ENCODE results near the gene NAT10. TPM values are rescaled to one million over a fixed set of nuclear protein-coding genes. Genes with fewer than 3 reads are reported as not detected.

NAT10 gene
- total and polyA plus RNA-seq, 2 experiments from 2014 or later: 44.1 to 58.8 TPM

DNA sequence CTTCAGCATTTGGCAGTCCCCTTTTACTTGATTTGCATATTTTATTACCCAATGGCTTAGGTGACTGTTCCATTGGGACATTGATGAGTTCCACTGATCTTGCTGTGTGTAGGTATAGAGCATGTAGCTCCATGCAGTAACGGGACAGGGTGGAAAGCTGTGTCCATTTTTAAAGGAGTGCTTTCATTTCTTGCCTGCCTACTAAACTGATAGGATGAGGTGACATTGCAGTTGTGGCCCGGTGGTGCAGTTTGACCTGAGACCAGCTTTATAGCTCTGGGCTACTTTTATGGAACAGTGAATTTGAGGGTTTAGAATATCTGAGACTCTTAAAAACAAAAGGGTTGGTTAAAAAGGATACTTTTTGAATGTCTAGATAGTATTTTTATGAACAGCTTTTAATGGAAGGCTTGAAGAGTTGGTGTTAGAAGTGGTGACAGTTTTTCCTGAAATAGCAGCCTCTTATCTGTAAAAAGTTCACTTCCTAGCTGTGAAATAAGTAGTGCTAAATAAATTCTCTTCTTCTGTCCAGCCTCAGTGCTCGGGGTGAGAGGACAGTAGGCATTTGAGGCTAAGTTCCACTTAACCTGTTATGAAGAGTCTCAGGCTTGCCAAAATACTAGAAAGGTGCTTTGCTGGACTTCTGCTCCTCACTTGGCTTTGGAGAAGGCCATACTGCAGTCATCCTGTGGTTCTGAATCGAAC, 27.0 kb downstream of the NAT10 start:
- Histone ChIP-seq H3K79me2 (replicated peaks; ENCODE audit: insufficient read depth) (no peaks in the 10 kb centered on the region), H3K36me3 (ENCODE audit: insufficient read depth) (peaks cover 49% of the 10 kb centered on the region), H3K4me2 (no peak overlapping the region), H4K20me1 (replicated peaks; ENCODE audit: insufficient read depth) (0 out of 2 replicates have a peak, but pooled peaks cover 5% of the 10 kb centered on the region), H3K4me1 (ENCODE audit: insufficient read depth) (no peaks in the 10 kb centered on the region), H2AFZ (no peak overlapping the region), H3K4me3 (no peak overlapping the region), H3K27me3 (ENCODE audit: insufficient read depth) (no peaks in the 10 kb centered on the region), H3K9me2 (ENCODE audit: insufficient read depth) (no peaks in the 10 kb centered on the region), H3K27ac (ENCODE audit: low read depth) (no peak overlapping the region), H3F3A (replicated peaks; ENCODE audit: low read depth) (no peaks in the 10 kb centered on the region)
- H3K4me3 Mint-ChIP-seq: no peak overlapping the region
- no peaks in the 10 kb centered on the region for H3K4me1 Mint-ChIP-seq
- no peak overlapping the region for H3K27ac Mint-ChIP-seq
- no peaks in the 10 kb centered on the region for H3K9me3 Mint-ChIP-seq
- H3K36me3 Mint-ChIP-seq (ENCODE audit: low read depth): peaks cover 87% of the 10 kb centered on the region
- DNase-seq (ENCODE audit: low spot score) (no peak), ATAC-seq (no peak)
- peaks cover 2% of the 10 kb centered on the region for H3K27me3 Mint-ChIP-seq (ENCODE audit: insufficient read depth, low read depth, poor library complexity)
- TF ChIP-seq, protein P1, sequence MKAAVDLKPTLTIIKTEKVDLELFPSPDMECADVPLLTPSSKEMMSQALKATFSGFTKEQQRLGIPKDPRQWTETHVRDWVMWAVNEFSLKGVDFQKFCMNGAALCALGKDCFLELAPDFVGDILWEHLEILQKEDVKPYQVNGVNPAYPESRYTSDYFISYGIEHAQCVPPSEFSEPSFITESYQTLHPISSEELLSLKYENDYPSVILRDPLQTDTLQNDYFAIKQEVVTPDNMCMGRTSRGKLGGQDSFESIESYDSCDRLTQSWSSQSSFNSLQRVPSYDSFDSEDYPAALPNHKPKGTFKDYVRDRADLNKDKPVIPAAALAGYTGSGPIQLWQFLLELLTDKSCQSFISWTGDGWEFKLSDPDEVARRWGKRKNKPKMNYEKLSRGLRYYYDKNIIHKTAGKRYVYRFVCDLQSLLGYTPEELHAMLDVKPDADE (IDR thresholded peaks at IDR 0.05): no peak
- TF ChIP-seq EZH2phosphoT487 (IDR thresholded peaks at IDR 0.05; ENCODE audit: unreplicated experiment): no peak
- TF ChIP-seq NANOG (IDR thresholded peaks at IDR 0.05; ENCODE audit: borderline replicate concordance): no peak
- TF ChIP-seq ZNF331 (CRISPR knock-in tag; IDR thresholded peaks at IDR 0.05; ENCODE audit: low read depth): no peak

DNA sequence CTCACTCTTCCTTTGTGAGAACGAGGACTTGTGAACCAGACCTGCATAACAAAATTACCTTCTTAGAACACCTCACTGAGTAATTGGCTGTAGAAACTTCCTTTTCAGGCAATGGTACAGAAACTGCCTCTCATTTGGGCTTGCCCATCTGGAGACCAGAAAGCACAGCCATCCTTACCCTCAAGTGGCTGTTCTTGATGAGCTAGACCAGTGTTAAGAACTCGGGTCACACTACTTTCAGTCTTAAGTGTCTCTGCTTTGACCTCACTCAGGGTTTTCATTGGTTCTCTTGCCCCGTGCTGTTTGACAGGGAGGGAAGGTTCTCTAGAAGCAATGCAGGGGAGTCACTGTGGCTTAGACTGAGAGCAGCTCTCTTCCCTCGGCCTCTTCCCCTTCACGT, 29.3 kb downstream of the NAT10 start:
- TF ChIP-seq ZNF331 (CRISPR knock-in tag; IDR thresholded peaks at IDR 0.05; ENCODE audit: low read depth): no peak
- no peak for TF ChIP-seq STAT1 (IDR thresholded peaks at IDR 0.05; ENCODE audit: unreplicated experiment)
- TF ChIP-seq EZH2phosphoT487 (IDR thresholded peaks at IDR 0.05; ENCODE audit: unreplicated experiment): no peak
- peaks cover 35% of the 10 kb centered on the region for H3K36me3 ChIP-seq (ENCODE audit: insufficient read depth)
- H3K4me2 ChIP-seq: no peak overlapping the region
- Mint-ChIP-seq H3K27ac (no peak overlapping the region), H3K4me3 (no peak overlapping the region), H3K36me3 (ENCODE audit: low read depth) (peaks cover 88% of the 10 kb centered on the region), H3K9me3 (no peaks in the 10 kb centered on the region), H3K27me3 (ENCODE audit: insufficient read depth, low read depth, poor library complexity) (peaks cover 2% of the 10 kb centered on the region), H3K4me1 (no peaks in the 10 kb centered on the region)
- H3K4me3 ChIP-seq: no peak overlapping the region
- H3K9me2 ChIP-seq (ENCODE audit: insufficient read depth): no peaks in the 10 kb centered on the region
- no peaks in the 10 kb centered on the region for H3K27me3 ChIP-seq (ENCODE audit: insufficient read depth)
- no peak overlapping the region for H2AFZ ChIP-seq
- H3K79me2 ChIP-seq (replicated peaks; ENCODE audit: insufficient read depth): no peaks in the 10 kb centered on the region
- DNase-seq (ENCODE audit: low spot score): no peak
- no peaks in the 10 kb centered on the region for H3F3A ChIP-seq (replicated peaks; ENCODE audit: low read depth)
- no peak overlapping the region for H3K27ac ChIP-seq (ENCODE audit: low read depth)
- no peak for ATAC-seq
- H4K20me1 ChIP-seq (replicated peaks; ENCODE audit: insufficient read depth): 0 out of 2 replicates have a peak, but pooled peaks cover 3% of the 10 kb centered on the region
- no peaks in the 10 kb centered on the region for H3K4me1 ChIP-seq (ENCODE audit: insufficient read depth)

DNA sequence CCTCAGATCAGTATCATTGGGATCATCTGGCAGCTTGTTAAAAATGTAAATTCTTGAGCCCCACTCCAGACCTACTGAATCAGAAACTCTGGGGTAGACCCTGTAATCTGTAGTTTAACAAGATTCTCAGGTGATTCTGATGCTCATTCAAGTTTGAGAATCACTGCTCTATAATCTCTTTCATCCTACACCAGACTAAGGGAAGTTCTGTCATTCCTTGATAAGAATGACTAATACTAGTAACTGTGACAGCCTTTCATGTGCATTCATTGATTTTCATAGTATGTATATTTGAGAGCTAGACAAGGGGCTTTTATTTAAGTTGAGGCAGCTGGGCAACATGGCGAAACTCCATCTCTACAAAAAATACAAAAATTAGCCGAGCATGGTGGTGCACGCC, 30.0 kb downstream of the NAT10 start:
- Histone ChIP-seq H4K20me1 (replicated peaks; ENCODE audit: insufficient read depth) (peaks cover 3% of the 10 kb centered on the region; the same call in 1 of the 2 replicates), H3K4me3 (no peak overlapping the region), H3K27ac (ENCODE audit: low read depth) (no peak overlapping the region), H3K9me2 (ENCODE audit: insufficient read depth) (no peaks in the 10 kb centered on the region), H3K27me3 (ENCODE audit: insufficient read depth) (no peaks in the 10 kb centered on the region), H3K4me1 (ENCODE audit: insufficient read depth) (no peaks in the 10 kb centered on the region), H3K36me3 (ENCODE audit: insufficient read depth) (peaks cover 35% of the 10 kb centered on the region), H3F3A (replicated peaks; ENCODE audit: low read depth) (no peaks in the 10 kb centered on the region), H2AFZ (no peak overlapping the region), H3K4me2 (no peak overlapping the region), H3K79me2 (replicated peaks; ENCODE audit: insufficient read depth) (no peaks in the 10 kb centered on the region)
- Mint-ChIP-seq H3K27ac (no peak overlapping the region), H3K36me3 (ENCODE audit: low read depth) (peaks cover 91% of the 10 kb centered on the region), H3K4me3 (no peak overlapping the region), H3K9me3 (no peaks in the 10 kb centered on the region), H3K4me1 (no peaks in the 10 kb centered on the region), H3K27me3 (ENCODE audit: insufficient read depth, low read depth, poor library complexity) (peaks cover 2% of the 10 kb centered on the region)
- TF ChIP-seq CREB1 (CRISPR knock-in tag; IDR thresholded peaks at IDR 0.05; ENCODE audit: low read depth) (no peak), EZH2 (IDR thresholded peaks at IDR 0.05; ENCODE audit: low read depth, unreplicated experiment) (no peak), ZNF114 (CRISPR knock-in tag; IDR thresholded peaks at IDR 0.05) (no peak), POLR2AphosphoS5 (IDR thresholded peaks at IDR 0.05; ENCODE audit: low read depth) (no peak)
- DNase-seq (ENCODE audit: low spot score): no peak
- no peak for ATAC-seq
